HEK293 (cell line): ENCODE measurements around the gene AFF2.

Source experiments
- CTCF ChIA-PET: fragments of 350-600 bp; formaldehyde crosslinking; extraction: SDS; loops from one replicate; lab custom pipeline; 2021; ENCODE audit warnings: antibody characterized with exemption; lab: Yijun Ruan, JAX
- POLR2A ChIA-PET: fragments of 300-600 bp; formaldehyde crosslinking; extraction: SDS; loops from one replicate; lab custom pipeline; 2020; ENCODE audit warnings: antibody characterized with exemption, inconsistent platforms; lab: Yijun Ruan, JAX
- H3K27ac ChIP-seq: fragments of 200-500 bp; sonication (Bioruptor generic); 2 replicates; pipeline ENCODE4 v1.5.1; 2014; ENCODE audit warnings: low read depth, low read length, control low read depth, inconsistent platforms; ENCODE audit errors: extremely low read depth
- H3K36me3 ChIP-seq, 2 experiments: fragments of 200-500 bp in 1 of 2; sonication (Bioruptor generic) in 1 of 2; 1 replicate in 1 of 2; 2 replicates in 1 of 2; pipeline ENCODE4 v1.5.1; 2014 to 2017; ENCODE audit warnings: inconsistent platforms in 2 of 2, low read length in 2 of 2; ENCODE audit not compliant: control insufficient read depth in 2 of 2, insufficient read depth in 1 of 2
- H3K4me1 ChIP-seq: fragments of 200-500 bp; sonication (Bioruptor generic); 2 replicates; pipeline ENCODE4 v1.5.1; 2014; ENCODE audit warnings: mild to moderate bottlenecking, low read length, inconsistent platforms; ENCODE audit not compliant: control insufficient read depth, insufficient read depth
- H3K4me3 ChIP-seq: 2 replicates; pipeline ENCODE4 v1.5.1; 2011; ENCODE audit warnings: low read depth, mild to moderate bottlenecking, control low read depth, low read length, moderate library complexity
- H3K9me3 ChIP-seq: fragments of 200-500 bp; sonication (Bioruptor generic); 2 replicates; pipeline ENCODE4 v1.5.1; 2014; ENCODE audit warnings: low read depth, low read length, inconsistent platforms; ENCODE audit not compliant: control insufficient read depth, insufficient read depth
- BCL11B ChIP-seq: fragments of 450-650 bp; formaldehyde crosslinking; IDR thresholded peaks from 2 replicates; pipeline ENCODE4 v1.5.1; 2016; ENCODE audit warnings: low read depth, missing biosample characterization, missing genetic modification characterization
- EGR2 ChIP-seq: fragments of 450-650 bp; formaldehyde crosslinking; IDR thresholded peaks from 2 replicates; pipeline ENCODE4 v1.5.1; 2016; ENCODE audit warnings: low read depth, missing biosample characterization, missing genetic modification characterization
- FEZF1 ChIP-seq: fragments of 450-650 bp; formaldehyde crosslinking; IDR thresholded peaks from 2 replicates; pipeline ENCODE4 v1.5.1; 2016; ENCODE audit warnings: missing biosample characterization, missing genetic modification characterization
- GLI4 ChIP-seq: fragments of 450-650 bp; formaldehyde crosslinking; IDR thresholded peaks from 2 replicates; pipeline ENCODE4 v1.5.1; 2016; ENCODE audit warnings: missing biosample characterization, missing genetic modification characterization
- GLIS1 ChIP-seq: fragments of 450-650 bp; formaldehyde crosslinking; IDR thresholded peaks from 2 replicates; pipeline ENCODE4 v1.5.1; 2016; ENCODE audit warnings: missing biosample characterization, missing genetic modification characterization
- KLF1 ChIP-seq: fragments of 450-650 bp; formaldehyde crosslinking; IDR thresholded peaks from 2 replicates; pipeline ENCODE4 v1.5.1; 2016; ENCODE audit warnings: missing biosample characterization, missing genetic modification characterization
- KLF8 ChIP-seq: fragments of 450-650 bp; formaldehyde crosslinking; IDR thresholded peaks from 2 replicates; pipeline ENCODE4 v1.5.1; 2016; ENCODE audit warnings: missing biosample characterization, missing genetic modification characterization
- TRIM28 ChIP-seq: IDR thresholded peaks from 2 replicates; pipeline ENCODE4 v1.6.1; 2011; ENCODE audit warnings: low read length, control low read depth, borderline replicate concordance
- YY1 ChIP-seq: fragments of 450-650 bp; formaldehyde crosslinking; IDR thresholded peaks from 2 replicates; pipeline ENCODE4 v1.5.1; 2018; ENCODE audit warnings: missing biosample characterization, missing genetic modification characterization
- ZBTB20 ChIP-seq: fragments of 450-650 bp; formaldehyde crosslinking; IDR thresholded peaks from 2 replicates; pipeline ENCODE4 v1.5.1; 2016; ENCODE audit warnings: missing biosample characterization, missing genetic modification characterization
- ZFP69B ChIP-seq: fragments of 450-650 bp; formaldehyde crosslinking; IDR thresholded peaks from 2 replicates; pipeline ENCODE4 v1.5.1; 2016; ENCODE audit warnings: missing biosample characterization, missing genetic modification characterization
- ZNF114 ChIP-seq: fragments of 450-650 bp; formaldehyde crosslinking; IDR thresholded peaks from 2 replicates; pipeline ENCODE4 v1.5.0; 2017; ENCODE audit warnings: missing biosample characterization, missing genetic modification characterization
- ZNF169 ChIP-seq: fragments of 450-650 bp; formaldehyde crosslinking; IDR thresholded peaks from 2 replicates; pipeline ENCODE4 v1.5.1; 2016; ENCODE audit warnings: missing biosample characterization, missing genetic modification characterization
- ZNF221 ChIP-seq: fragments of 450-650 bp; formaldehyde crosslinking; IDR thresholded peaks from 2 replicates; pipeline ENCODE4 v1.5.1; 2017; ENCODE audit warnings: missing biosample characterization, missing genetic modification characterization, borderline replicate concordance
- ZNF239 ChIP-seq: fragments of 450-650 bp; formaldehyde crosslinking; IDR thresholded peaks from 2 replicates; pipeline ENCODE4 v1.5.1; 2016; ENCODE audit warnings: missing biosample characterization, missing genetic modification characterization
- ZNF350 ChIP-seq: fragments of 450-650 bp; formaldehyde crosslinking; IDR thresholded peaks from 2 replicates; pipeline ENCODE4 v1.5.0; 2017; ENCODE audit warnings: missing biosample characterization, mild to moderate bottlenecking, missing genetic modification characterization
- ZNF366 ChIP-seq: fragments of 450-650 bp; formaldehyde crosslinking; conservative IDR thresholded peaks from 2 replicates; pipeline ENCODE4 v1.5.1; 2016; ENCODE audit warnings: missing biosample characterization, missing genetic modification characterization
- ZNF791 ChIP-seq: fragments of 450-650 bp; formaldehyde crosslinking; IDR thresholded peaks from 2 replicates; pipeline ENCODE4 v1.5.1; 2016; ENCODE audit warnings: missing biosample characterization, missing genetic modification characterization
- ZNF830 ChIP-seq: fragments of 450-650 bp; IDR thresholded peaks from 2 replicates; pipeline ENCODE4 v1.5.0; 2018; ENCODE audit warnings: missing biosample characterization, missing genetic modification characterization, low read depth, mild to moderate bottlenecking, moderate library complexity
- ZNF837 ChIP-seq: fragments of 450-650 bp; formaldehyde crosslinking; IDR thresholded peaks from 2 replicates; pipeline ENCODE4 v1.5.1; 2016; ENCODE audit warnings: missing biosample characterization, missing genetic modification characterization
- ZSCAN16 ChIP-seq: fragments of 450-650 bp; formaldehyde crosslinking; IDR thresholded peaks from 2 replicates; pipeline ENCODE4 v1.5.1; 2016; ENCODE audit warnings: missing biosample characterization, missing genetic modification characterization
- TF ChIP-seq, protein P1 (sequence below): fragments of 450-650 bp; IDR thresholded peaks from 2 replicates; pipeline ENCODE4 v1.5.1; 2018; ENCODE audit warnings: missing biosample characterization, missing genetic modification characterization
- TF ChIP-seq, protein P2 (sequence below): fragments of 450-650 bp; formaldehyde crosslinking; IDR thresholded peaks from 2 replicates; pipeline ENCODE4 v1.5.1; 2016; ENCODE audit warnings: missing biosample characterization, missing genetic modification characterization
- TF ChIP-seq, protein P3 (sequence below): fragments of 450-650 bp; formaldehyde crosslinking; IDR thresholded peaks from 2 replicates; pipeline ENCODE4 v1.5.1; 2016; ENCODE audit warnings: missing biosample characterization, missing genetic modification characterization
- TF ChIP-seq, protein P4 (sequence below): fragments of 450-650 bp; formaldehyde crosslinking; IDR thresholded peaks from 2 replicates; pipeline ENCODE4 v1.5.1; 2017; ENCODE audit warnings: missing biosample characterization, missing genetic modification characterization
- TF ChIP-seq, protein P5 (sequence below): fragments of 450-650 bp; formaldehyde crosslinking; IDR thresholded peaks from 2 replicates; pipeline ENCODE4 v1.5.1; 2017; ENCODE audit warnings: missing biosample characterization, missing genetic modification characterization
- TF ChIP-seq, protein P6 (sequence below): fragments of 450-650 bp; formaldehyde crosslinking; IDR thresholded peaks from 2 replicates; pipeline ENCODE4 v1.5.1; 2016; ENCODE audit warnings: missing biosample characterization, missing genetic modification characterization

Gene AFF2

DNA sequence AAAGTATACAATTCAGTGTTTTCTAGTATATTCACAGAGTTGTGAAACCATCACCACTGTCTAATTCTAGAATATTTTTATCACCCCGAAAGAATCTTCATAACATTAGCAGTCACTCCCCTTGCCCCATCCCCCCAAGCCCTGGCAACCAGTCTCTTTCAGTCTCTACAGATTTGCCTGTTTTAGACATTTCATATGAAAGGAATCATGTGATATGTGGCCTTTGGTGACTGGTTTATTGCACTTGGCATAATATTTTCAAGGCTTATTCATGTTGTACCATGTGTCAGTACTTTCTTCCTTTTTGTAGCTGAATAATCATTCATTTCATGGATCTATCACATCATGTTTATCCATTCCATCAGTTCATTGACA lies 371.7 kb downstream of the AFF2 start:
- no peak overlapping the region for H3K27ac ChIP-seq
- no peak for TF ChIP-seq ZNF366
- no peak for TF ChIP-seq ZNF114 (tag by site-specific recombination)
- TF ChIP-seq ZNF837, result no peak
- no peak for TF ChIP-seq YY1 (tag by site-specific recombination)
- TF ChIP-seq ZBTB20 (tag by site-specific recombination), result no peak
- no peak for TF ChIP-seq EGR2 (tag by site-specific recombination)
- TF ChIP-seq, protein P1, sequence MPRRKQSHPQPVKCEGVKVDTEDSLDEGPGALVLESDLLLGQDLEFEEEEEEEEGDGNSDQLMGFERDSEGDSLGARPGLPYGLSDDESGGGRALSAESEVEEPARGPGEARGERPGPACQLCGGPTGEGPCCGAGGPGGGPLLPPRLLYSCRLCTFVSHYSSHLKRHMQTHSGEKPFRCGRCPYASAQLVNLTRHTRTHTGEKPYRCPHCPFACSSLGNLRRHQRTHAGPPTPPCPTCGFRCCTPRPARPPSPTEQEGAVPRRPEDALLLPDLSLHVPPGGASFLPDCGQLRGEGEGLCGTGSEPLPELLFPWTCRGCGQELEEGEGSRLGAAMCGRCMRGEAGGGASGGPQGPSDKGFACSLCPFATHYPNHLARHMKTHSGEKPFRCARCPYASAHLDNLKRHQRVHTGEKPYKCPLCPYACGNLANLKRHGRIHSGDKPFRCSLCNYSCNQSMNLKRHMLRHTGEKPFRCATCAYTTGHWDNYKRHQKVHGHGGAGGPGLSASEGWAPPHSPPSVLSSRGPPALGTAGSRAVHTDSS, result no peak
- TF ChIP-seq ZSCAN16 (tag by site-specific recombination), result no peak
- TF ChIP-seq, protein P2, sequence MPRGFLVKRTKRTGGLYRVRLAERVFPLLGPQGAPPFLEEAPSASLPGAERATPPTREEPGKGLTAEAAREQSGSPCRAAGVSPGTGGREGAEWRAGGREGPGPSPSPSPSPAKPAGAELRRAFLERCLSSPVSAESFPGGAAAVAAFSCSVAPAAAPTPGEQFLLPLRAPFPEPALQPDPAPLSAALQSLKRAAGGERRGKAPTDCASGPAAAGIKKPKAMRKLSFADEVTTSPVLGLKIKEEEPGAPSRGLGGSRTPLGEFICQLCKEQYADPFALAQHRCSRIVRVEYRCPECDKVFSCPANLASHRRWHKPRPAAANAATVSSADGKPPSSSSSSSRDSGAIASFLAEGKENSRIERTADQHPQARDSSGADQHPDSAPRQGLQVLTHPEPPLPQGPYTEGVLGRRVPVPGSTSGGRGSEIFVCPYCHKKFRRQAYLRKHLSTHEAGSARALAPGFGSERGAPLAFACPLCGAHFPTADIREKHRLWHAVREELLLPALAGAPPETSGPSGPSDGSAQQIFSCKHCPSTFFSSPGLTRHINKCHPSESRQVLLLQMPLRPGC, result no peak
- TF ChIP-seq KLF8 (tag by site-specific recombination), result no peak
- TF ChIP-seq ZNF791, result no peak
- no peak for TF ChIP-seq ZNF239
- no peak for TF ChIP-seq BCL11B
- no peak for TF ChIP-seq ZNF221 (tag by site-specific recombination)
- TF ChIP-seq ZFP69B (tag by site-specific recombination), result no peak
- no peak for TF ChIP-seq ZNF830 (tag by site-specific recombination)
- TF ChIP-seq, protein P3, sequence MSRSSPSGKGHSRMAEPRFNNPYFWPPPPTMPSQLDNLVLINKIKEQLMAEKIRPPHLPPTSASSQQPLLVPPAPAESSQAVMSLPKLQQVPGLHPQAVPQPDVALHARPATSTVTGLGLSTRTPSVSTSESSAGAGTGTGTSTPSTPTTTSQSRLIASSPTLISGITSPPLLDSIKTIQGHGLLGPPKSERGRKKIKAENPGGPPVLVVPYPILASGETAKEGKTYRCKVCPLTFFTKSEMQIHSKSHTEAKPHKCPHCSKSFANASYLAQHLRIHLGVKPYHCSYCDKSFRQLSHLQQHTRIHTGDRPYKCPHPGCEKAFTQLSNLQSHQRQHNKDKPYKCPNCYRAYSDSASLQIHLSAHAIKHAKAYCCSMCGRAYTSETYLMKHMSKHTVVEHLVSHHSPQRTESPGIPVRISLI (tag by site-specific recombination), result no peak
- no peak for TF ChIP-seq TRIM28
- TF ChIP-seq ZNF350, result no peak
- no peak for TF ChIP-seq GLIS1 (tag by site-specific recombination)
- no peaks in the 10 kb centered on the region for H3K9me3 ChIP-seq
- POLR2A ChIA-PET, result no interaction called here
- CTCF ChIA-PET, result no interaction called here
- H3K4me3 ChIP-seq, result no peak overlapping the region
- no peaks in the 10 kb centered on the region for H3K4me1 ChIP-seq
- H3K36me3 ChIP-seq, result no peaks in the 10 kb centered on the region

DNA sequence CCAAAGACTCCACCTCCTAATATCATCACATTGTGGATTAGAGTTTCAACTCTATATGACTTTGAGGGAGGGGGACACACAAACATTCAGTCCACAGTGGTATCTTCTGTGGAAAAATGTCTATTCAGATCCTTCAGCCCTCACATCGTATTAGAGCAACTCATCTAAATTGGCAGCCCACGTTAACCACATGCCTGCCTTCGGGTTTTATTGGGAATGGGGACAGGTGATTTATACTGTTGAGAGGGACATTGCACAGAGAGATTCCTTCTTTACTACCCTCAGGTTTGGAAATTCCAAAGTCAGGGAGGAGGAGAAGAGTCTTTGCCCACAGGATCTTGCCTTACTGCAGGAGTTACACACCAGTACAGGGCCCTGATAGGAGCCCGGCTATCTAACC lies 372.5 kb downstream of the AFF2 start:
- Histone ChIP-seq H3K4me1 (no peaks in the 10 kb centered on the region), H3K9me3 (no peaks in the 10 kb centered on the region), H3K4me3 (no peak overlapping the region), H3K27ac (no peak overlapping the region), H3K36me3 (no peaks in the 10 kb centered on the region)
- ChIA-PET CTCF (no interaction called here), POLR2A (no interaction called here)
- TF ChIP-seq ZNF169 (no peak), FEZF1 (no peak), BCL11B (no peak), ZNF791 (no peak), GLI4 (tag by site-specific recombination) (no peak), ZNF239 (no peak), KLF1 (tag by site-specific recombination) (no peak)
- TF ChIP-seq, protein P4, sequence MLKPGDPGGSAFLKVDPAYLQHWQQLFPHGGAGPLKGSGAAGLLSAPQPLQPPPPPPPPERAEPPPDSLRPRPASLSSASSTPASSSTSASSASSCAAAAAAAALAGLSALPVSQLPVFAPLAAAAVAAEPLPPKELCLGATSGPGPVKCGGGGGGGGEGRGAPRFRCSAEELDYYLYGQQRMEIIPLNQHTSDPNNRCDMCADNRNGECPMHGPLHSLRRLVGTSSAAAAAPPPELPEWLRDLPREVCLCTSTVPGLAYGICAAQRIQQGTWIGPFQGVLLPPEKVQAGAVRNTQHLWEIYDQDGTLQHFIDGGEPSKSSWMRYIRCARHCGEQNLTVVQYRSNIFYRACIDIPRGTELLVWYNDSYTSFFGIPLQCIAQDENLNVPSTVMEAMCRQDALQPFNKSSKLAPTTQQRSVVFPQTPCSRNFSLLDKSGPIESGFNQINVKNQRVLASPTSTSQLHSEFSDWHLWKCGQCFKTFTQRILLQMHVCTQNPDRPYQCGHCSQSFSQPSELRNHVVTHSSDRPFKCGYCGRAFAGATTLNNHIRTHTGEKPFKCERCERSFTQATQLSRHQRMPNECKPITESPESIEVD (tag by site-specific recombination), result no peak
- TF ChIP-seq, protein P5, sequence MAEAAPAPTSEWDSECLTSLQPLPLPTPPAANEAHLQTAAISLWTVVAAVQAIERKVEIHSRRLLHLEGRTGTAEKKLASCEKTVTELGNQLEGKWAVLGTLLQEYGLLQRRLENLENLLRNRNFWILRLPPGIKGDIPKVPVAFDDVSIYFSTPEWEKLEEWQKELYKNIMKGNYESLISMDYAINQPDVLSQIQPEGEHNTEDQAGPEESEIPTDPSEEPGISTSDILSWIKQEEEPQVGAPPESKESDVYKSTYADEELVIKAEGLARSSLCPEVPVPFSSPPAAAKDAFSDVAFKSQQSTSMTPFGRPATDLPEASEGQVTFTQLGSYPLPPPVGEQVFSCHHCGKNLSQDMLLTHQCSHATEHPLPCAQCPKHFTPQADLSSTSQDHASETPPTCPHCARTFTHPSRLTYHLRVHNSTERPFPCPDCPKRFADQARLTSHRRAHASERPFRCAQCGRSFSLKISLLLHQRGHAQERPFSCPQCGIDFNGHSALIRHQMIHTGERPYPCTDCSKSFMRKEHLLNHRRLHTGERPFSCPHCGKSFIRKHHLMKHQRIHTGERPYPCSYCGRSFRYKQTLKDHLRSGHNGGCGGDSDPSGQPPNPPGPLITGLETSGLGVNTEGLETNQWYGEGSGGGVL (tag by site-specific recombination), result no peak
- TF ChIP-seq, protein P6, sequence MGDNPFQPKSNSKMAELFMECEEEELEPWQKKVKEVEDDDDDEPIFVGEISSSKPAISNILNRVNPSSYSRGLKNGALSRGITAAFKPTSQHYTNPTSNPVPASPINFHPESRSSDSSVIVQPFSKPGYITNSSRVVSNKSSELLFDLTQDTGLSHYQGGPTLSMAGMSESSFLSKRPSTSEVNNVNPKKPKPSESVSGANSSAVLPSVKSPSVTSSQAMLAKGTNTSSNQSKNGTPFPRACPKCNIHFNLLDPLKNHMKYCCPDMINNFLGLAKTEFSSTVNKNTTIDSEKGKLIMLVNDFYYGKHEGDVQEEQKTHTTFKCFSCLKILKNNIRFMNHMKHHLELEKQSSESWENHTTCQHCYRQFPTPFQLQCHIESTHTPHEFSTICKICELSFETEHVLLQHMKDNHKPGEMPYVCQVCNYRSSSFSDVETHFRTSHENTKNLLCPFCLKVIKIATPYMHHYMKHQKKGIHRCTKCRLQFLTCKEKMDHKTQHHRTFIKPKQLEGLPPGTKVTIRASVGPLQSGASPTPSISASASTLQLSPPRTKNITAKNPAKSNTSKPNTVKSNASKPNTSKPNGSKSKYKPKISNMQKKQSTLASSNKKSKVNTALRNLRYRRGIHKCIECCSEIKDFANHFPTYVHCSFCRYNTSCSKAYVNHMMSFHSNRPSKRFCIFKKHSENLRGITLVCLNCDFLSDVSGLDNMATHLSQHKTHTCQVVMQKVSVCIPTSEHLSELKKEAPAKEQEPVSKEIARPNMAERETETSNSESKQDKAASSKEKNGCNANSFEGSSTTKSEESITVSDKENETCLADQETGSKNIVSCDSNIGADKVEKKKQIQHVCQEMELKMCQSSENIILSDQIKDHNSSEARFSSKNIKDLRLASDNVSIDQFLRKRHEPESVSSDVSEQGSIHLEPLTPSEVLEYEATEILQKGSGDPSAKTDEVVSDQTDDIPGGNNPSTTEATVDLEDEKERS (tag by site-specific recombination), result no peak
